H1 (cell line): Measurements from ENCODE around the gene FAM53C. TPM values are rescaled to one million over a fixed set of nuclear protein-coding genes. Genes with fewer than 3 reads are reported as not detected.
A peak's percentile ranks its signal among the peaks of the same experiment; 100 is the strongest.

ENCODE experiments used
- CTCF ChIA-PET: fragments of 300-600 bp; sonication (Branson Sonifier 250); formaldehyde crosslinking; loops from one replicate; lab custom pipeline; 2021; ENCODE audit not compliant: partially characterized antibody; lab: Charles Lee
- POLR2A ChIA-PET: fragments of 300-600 bp; sonication (Branson Sonifier 250); formaldehyde crosslinking; loops from one replicate; lab custom pipeline; 2021; ENCODE audit warnings: inconsistent platforms; ENCODE audit not compliant: partially characterized antibody; lab: Charles Lee
- DNase-seq, 2 experiments: peaks; one replicate each; pipeline versions ENCODE4 v3.0.0 to v3.0.0-alpha.2; 2010 to 2022; ENCODE audit warnings: low spot score in 2 of 2, low read depth in 1 of 2, mixed read lengths in 1 of 2
- FAIRE-seq: peaks from 2 replicates; lab custom pipeline; 2011; peaks lifted over from hg19 to GRCh38; lab: Jason Lieb, UNC
- H2AFZ ChIP-seq: 2 replicates; pipeline ENCODE4 v1.8.1; 2012; ENCODE audit warnings: low read length, inconsistent platforms
- H2AK5ac ChIP-seq: 2 replicates; pipeline ENCODE4 v1.6.1; 2013; ENCODE audit warnings: low read depth, low read length
- H2BK120ac ChIP-seq: replicated peaks from 2 replicates; pipeline ENCODE3; 2013; ENCODE audit warnings: low read depth, low read length, inconsistent platforms
- H2BK12ac ChIP-seq: 2 replicates; pipeline ENCODE4 v1.6.1; 2013; ENCODE audit warnings: low read depth, low read length
- H2BK15ac ChIP-seq: 2 replicates; pipeline ENCODE4 v1.6.1; 2013; ENCODE audit warnings: low read length
- H2BK20ac ChIP-seq: 2 replicates; pipeline ENCODE4 v1.6.1; 2013; ENCODE audit warnings: low read length
- H2BK5ac ChIP-seq: 2 replicates; pipeline ENCODE4 v1.6.1; 2013; ENCODE audit warnings: low read depth, low read length
- H3K14ac ChIP-seq: 2 replicates; pipeline ENCODE4 v1.6.1; 2013; ENCODE audit warnings: inconsistent platforms; ENCODE audit not compliant: insufficient read length
- H3K18ac ChIP-seq: 2 replicates; pipeline ENCODE4 v1.6.1; 2013; ENCODE audit warnings: low read length; ENCODE audit errors: extremely low read depth
- H3K23ac ChIP-seq: 2 replicates; pipeline ENCODE4 v1.6.1; 2013; ENCODE audit warnings: inconsistent platforms; ENCODE audit not compliant: insufficient read length
- H3K23me2 ChIP-seq: 2 replicates; pipeline ENCODE4 v1.6.1; 2013; ENCODE audit warnings: low read depth, low read length
- H3K27ac ChIP-seq: 2 replicates; pipeline ENCODE4 v1.6.1; 2011; ENCODE audit warnings: low read depth, low read length, inconsistent platforms
- H3K27me3 ChIP-seq, 4 experiments: replicated peaks in 1 of 4; 1 replicate in 1 of 4; 2 replicates in 3 of 4; pipeline versions ENCODE4 v1.6.1 to v1.8.1; 2011 to 2013; ENCODE audit warnings: low read length in 3 of 4, mild to moderate bottlenecking in 3 of 4, inconsistent platforms in 2 of 4, mixed read lengths in 2 of 4, moderate library complexity in 1 of 4; ENCODE audit not compliant: control insufficient read depth in 3 of 4, insufficient read depth in 3 of 4; ENCODE audit errors: extremely low read depth in 1 of 4
- H3K36me3 ChIP-seq, 4 experiments: 2 replicates each; pipeline versions ENCODE4 v1.6.1 to v1.8.1; 2011 to 2013; ENCODE audit warnings: mild to moderate bottlenecking in 4 of 4, low read length in 3 of 4, moderate library complexity in 2 of 4, control low read depth in 1 of 4, inconsistent platforms in 1 of 4; ENCODE audit not compliant: insufficient read depth in 4 of 4, control insufficient read depth in 2 of 4
- H3K4ac ChIP-seq: replicated peaks from 2 replicates; pipeline ENCODE3; 2013; ENCODE audit warnings: low read length, low read depth, mixed read lengths, inconsistent platforms; ENCODE audit not compliant: insufficient read length
- H3K4me1 ChIP-seq, 4 experiments: replicated peaks in 1 of 4; 1 replicate in 1 of 4; 2 replicates in 3 of 4; pipeline versions ENCODE4 v1.6.1 to v1.8.1; 2011 to 2013; ENCODE audit warnings: low read length in 3 of 4, inconsistent platforms in 2 of 4, mixed read lengths in 1 of 4; ENCODE audit not compliant: insufficient read depth in 4 of 4, control insufficient read depth in 3 of 4
- H3K4me2 ChIP-seq, 2 experiments: 2 replicates each; pipeline versions ENCODE4 v1.6.1 to v1.8.1; 2011 to 2013; ENCODE audit warnings: low read depth in 2 of 2, low read length in 2 of 2, control low read depth in 1 of 2, inconsistent platforms in 1 of 2, mild to moderate bottlenecking in 1 of 2; ENCODE audit not compliant: insufficient read depth in 1 of 2
- H3K4me3 ChIP-seq, 4 experiments: fragments of 200-600, 300-600 bp in 1 of 4; sonication (generic), shearing (Covaris generic), sonication (Bioruptor Twin) in 1 of 4; 2 replicates each; pipeline versions ENCODE4 v1.5.1 to v1.8.1; 2011 to 2016; ENCODE audit warnings: low read length in 4 of 4, low read depth in 3 of 4, control low read depth in 2 of 4, inconsistent platforms in 2 of 4, mild to moderate bottlenecking in 2 of 4, mixed read lengths in 1 of 4, moderate library complexity in 1 of 4; ENCODE audit not compliant: insufficient read depth in 2 of 4; ENCODE audit errors: extremely low read depth in 1 of 4
- H3K56ac ChIP-seq: replicated peaks from 2 replicates; pipeline ENCODE3; 2013; ENCODE audit warnings: low read depth, mild to moderate bottlenecking, mixed read lengths, low read length, inconsistent platforms; ENCODE audit not compliant: insufficient read length
- H3K79me1 ChIP-seq: 2 replicates; pipeline ENCODE4 v1.6.1; 2013; ENCODE audit warnings: low read depth, low read length, control low read depth
- H3K79me2 ChIP-seq, 2 experiments: 2 replicates each; pipeline versions ENCODE4 v1.6.1 to v1.8.1; 2012 to 2013; ENCODE audit warnings: low read length in 2 of 2, mild to moderate bottlenecking in 2 of 2, inconsistent platforms in 1 of 2; ENCODE audit not compliant: insufficient read depth in 2 of 2, control insufficient read depth in 1 of 2
- H3K9ac ChIP-seq, 4 experiments: replicated peaks in 1 of 4; 1 replicate in 1 of 4; 2 replicates in 3 of 4; pipeline versions ENCODE4 v1.6.1 to v1.8.1; 2011 to 2013; ENCODE audit warnings: low read depth in 3 of 4, low read length in 3 of 4, control low read depth in 2 of 4, mild to moderate bottlenecking in 2 of 4, moderate library complexity in 2 of 4, inconsistent platforms in 1 of 4; ENCODE audit errors: extremely low read depth in 1 of 4
- H3K9me3 ChIP-seq, 2 experiments: 2 replicates each; pipeline versions ENCODE4 v1.6.1 to v1.8.1; 2012 to 2013; ENCODE audit warnings: mild to moderate bottlenecking in 2 of 2, moderate library complexity in 2 of 2, control low read depth in 1 of 2, inconsistent platforms in 1 of 2, low read depth in 1 of 2, low read length in 1 of 2, mixed read lengths in 1 of 2; ENCODE audit not compliant: insufficient read depth in 2 of 2
- H4K20me1 ChIP-seq, 2 experiments: replicated peaks in 1 of 2; 2 replicates each; pipeline versions ENCODE3 to v1.8.1; 2011 to 2013; ENCODE audit warnings: inconsistent platforms in 2 of 2, low read length in 2 of 2, mild to moderate bottlenecking in 1 of 2; ENCODE audit not compliant: insufficient read depth in 2 of 2, control insufficient read depth in 1 of 2
- H4K5ac ChIP-seq: 2 replicates; pipeline ENCODE4 v1.6.1; 2013; ENCODE audit warnings: low read length, low read depth, mixed read lengths, inconsistent platforms; ENCODE audit not compliant: insufficient read length
- H4K8ac ChIP-seq: 2 replicates; pipeline ENCODE4 v1.8.0; 2013; ENCODE audit warnings: mild to moderate bottlenecking, moderate library complexity, low read length, inconsistent platforms; ENCODE audit not compliant: insufficient read depth; ENCODE audit errors: extremely low read depth
- H4K91ac ChIP-seq: replicated peaks from 2 replicates; pipeline ENCODE3; 2013; ENCODE audit warnings: low read length, mixed read lengths, inconsistent platforms; ENCODE audit not compliant: insufficient read length
- BRCA1 ChIP-seq: IDR thresholded peaks from 2 replicates; pipeline ENCODE4 v1.6.1; 2012; ENCODE audit warnings: low read depth, low read length, improper control_type of control experiment
- POU5F1 ChIP-seq: IDR thresholded peaks from 2 replicates; pipeline ENCODE4 v1.6.1; 2011; ENCODE audit warnings: low read depth, mild to moderate bottlenecking, low read length, moderate library complexity
- TCF12 ChIP-seq: IDR thresholded peaks from 2 replicates; pipeline ENCODE4 v1.6.1; 2011; ENCODE audit warnings: low read depth, mild to moderate bottlenecking, low read length
- TEAD4 ChIP-seq: IDR thresholded peaks from 2 replicates; pipeline ENCODE4 v1.6.1; 2012; ENCODE audit warnings: low read depth, low read length, inconsistent platforms, mixed read lengths
- YY1 ChIP-seq: IDR thresholded peaks from 2 replicates; pipeline ENCODE4 v1.6.1; 2011; ENCODE audit warnings: low read depth, mild to moderate bottlenecking, low read length
- WGBS, 2 experiments: shearing (Covaris generic) in 1 of 2; methylation state at CpG; one replicate each; pipeline versions ENCODE4 v1.1.6 to v1.1.7; 2013 to 2015; ENCODE audit warnings: low lambda C conversion rate in 2 of 2, mixed read lengths in 2 of 2, inconsistent platforms in 1 of 2, low coverage in 1 of 2, missing lambda C conversion rate in 1 of 2; ENCODE audit not compliant: insufficient replicate concordance in 2 of 2, insufficient coverage in 1 of 2, insufficient read length in 1 of 2; ENCODE audit errors: extremely low coverage in 1 of 2, missing lambda C conversion rate in 1 of 2; 5-methylcytosine and 5-hydroxymethylcytosine counted together
- polyA plus RNA-seq, 7 experiments: library from polyadenylated mRNA; depleted of rRNA in 3 of 7; stranded (reverse) in 5 of 7; unstranded in 2 of 7; fragments of >200 nt in 5 of 7; fragments of 200-250 nt in 2 of 7; gene quantifications; 1 replicate in 5 of 7; 2 replicates in 1 of 7; 4 replicates in 1 of 7; pipeline versions ENCODE4 v1.2.1 to v1.2.3, GENCODE V29; 2011 to 2013; ENCODE audit warnings: missing spikeins in 2 of 7, mixed read lengths in 2 of 7
- total RNA-seq: library from RNA; stranded (reverse); fragmentation: NEBNext Ultra II Directional; extraction: Animal tissue kit (Norgen Biotek cat#: 25700); gene quantifications from 2 replicates; pipeline ENCODE4 v1.2.1, GENCODE V29; 2021
- TF ChIP-seq, protein P1 (sequence below), 3 experiments: IDR thresholded peaks; 1 replicate in 2 of 3; 2 replicates in 1 of 3; pipeline versions ENCODE4 v1.5.1 to v1.6.1; 2011; ENCODE audit warnings: low read length in 3 of 3, mild to moderate bottlenecking in 3 of 3, inconsistent platforms in 2 of 3, low read depth in 1 of 3, moderate library complexity in 1 of 3; ENCODE audit not compliant: insufficient read depth in 1 of 3; ENCODE audit errors: control extremely low read depth in 1 of 3

The FAM53C gene
- total and polyA plus RNA-seq, 2 of the 8 experiments (the other 6 are each of a cell fraction or from before 2014, with no cell fraction given) = 57.6 to 75.3 TPM

DNA sequence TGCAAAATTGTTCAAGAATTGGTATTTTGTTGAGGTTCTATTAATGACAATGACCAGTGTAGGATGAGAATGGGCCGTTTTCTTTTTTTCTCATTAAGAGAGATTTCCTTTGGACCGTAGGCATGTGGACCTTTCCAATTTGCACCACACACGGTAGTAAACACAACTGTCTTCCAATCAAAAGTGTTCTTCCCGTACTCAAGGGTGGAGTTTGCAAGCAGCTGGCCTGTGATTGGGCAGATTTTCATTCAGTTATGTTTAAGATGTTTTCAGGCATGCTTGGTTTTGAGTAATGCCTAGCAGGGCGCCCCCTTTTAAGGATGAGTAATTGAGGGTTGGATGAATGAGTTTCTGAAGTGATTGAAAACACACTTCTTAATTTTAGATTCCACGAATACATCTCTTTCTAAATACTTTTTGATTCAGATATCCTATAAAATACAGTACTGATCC, 16.9 kb downstream of the FAM53C start:
- ChIA-PET POLR2A (interaction anchor here (1.4 to 14.6 kb wide), 6 partner anchors 12 to 176 kb away, joined by 5 to 254 read pairs (median 20); partner anchors contain the start of genes BRD8, CDC25C, EGR1 and FAM53C), CTCF (interaction anchor here (0.9 to 11.4 kb wide), 6 partner anchors 16 to 189 kb away, joined by 3 to 196 read pairs (median 4); partner anchors contain the start of genes CDC25C and FAM53C)
- Histone ChIP-seq H2BK20ac (no peak overlapping the region), H2BK12ac (no peak overlapping the region), H3K4ac (no peak overlapping the region), H3K9ac (no peak overlapping the region; a peak in 1 of 7 replicates), H3K23ac (no peak overlapping the region), H3K14ac (no peak overlapping the region), H3K9me3 (no peaks in the 10 kb centered on the region), H4K91ac (no peak overlapping the region), H4K5ac (no peak overlapping the region), H3K79me1 (no peaks in the 10 kb centered on the region), H3K79me2 (peaks cover 13 to 66% of the 10 kb centered on the region in 2 experiments; a peak in 3 of 4 replicates), H3K4me2 (peak overlapping the region; percentile 74 to 80), H4K8ac (no peak overlapping the region), H3K36me3 (0 out of 8 replicates have a peak, but pooled peaks cover 0 to under 1% (median 0%) of the 10 kb centered on the region in 4 experiments), H3K56ac (no peak overlapping the region), H3K4me3 (peak overlapping the region; percentile 58 to 97 (median 95); a peak in 5 of 8 replicates), H2BK120ac (no peak overlapping the region), H2BK15ac (no peak overlapping the region), H3K18ac (no peak overlapping the region), H3K23me2 (peaks cover 8% of the 10 kb centered on the region), H2AK5ac (no peak overlapping the region), H2BK5ac (no peak overlapping the region), H3K4me1 (peaks cover 0 to 9% (median 3%) of the 10 kb centered on the region in 4 experiments; a peak in 3 of 7 replicates), H3K27ac (no peak overlapping the region), H4K20me1 (peaks cover 3 to 5% of the 10 kb centered on the region in 2 experiments), H2AFZ (no peak overlapping the region), H3K27me3 (no peaks in the 10 kb centered on the region)
- DNase-seq = no peak
- peak; percentile 94 for FAIRE-seq
- 33% methylated on average over 6 of the region's 6 CpGs; no CpG with 5 or more reads in 1 of the 2 experiments for WGBS, 2 experiments
- TF ChIP-seq, protein P1, sequence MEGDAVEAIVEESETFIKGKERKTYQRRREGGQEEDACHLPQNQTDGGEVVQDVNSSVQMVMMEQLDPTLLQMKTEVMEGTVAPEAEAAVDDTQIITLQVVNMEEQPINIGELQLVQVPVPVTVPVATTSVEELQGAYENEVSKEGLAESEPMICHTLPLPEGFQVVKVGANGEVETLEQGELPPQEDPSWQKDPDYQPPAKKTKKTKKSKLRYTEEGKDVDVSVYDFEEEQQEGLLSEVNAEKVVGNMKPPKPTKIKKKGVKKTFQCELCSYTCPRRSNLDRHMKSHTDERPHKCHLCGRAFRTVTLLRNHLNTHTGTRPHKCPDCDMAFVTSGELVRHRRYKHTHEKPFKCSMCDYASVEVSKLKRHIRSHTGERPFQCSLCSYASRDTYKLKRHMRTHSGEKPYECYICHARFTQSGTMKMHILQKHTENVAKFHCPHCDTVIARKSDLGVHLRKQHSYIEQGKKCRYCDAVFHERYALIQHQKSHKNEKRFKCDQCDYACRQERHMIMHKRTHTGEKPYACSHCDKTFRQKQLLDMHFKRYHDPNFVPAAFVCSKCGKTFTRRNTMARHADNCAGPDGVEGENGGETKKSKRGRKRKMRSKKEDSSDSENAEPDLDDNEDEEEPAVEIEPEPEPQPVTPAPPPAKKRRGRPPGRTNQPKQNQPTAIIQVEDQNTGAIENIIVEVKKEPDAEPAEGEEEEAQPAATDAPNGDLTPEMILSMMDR (IDR thresholded peaks at IDR 0.05; ENCODE audit: control extremely low read depth in 1 of 3, insufficient read depth in 1 of 3, low read depth in 1 of 3, low read length in 3 of 3) = peak in 1 of 3 experiments; percentile 13; a peak in 1 of 4 replicates
- no peak for TF ChIP-seq TCF12
- TF ChIP-seq YY1 = no peak
- no peak for TF ChIP-seq TEAD4
- TF ChIP-seq BRCA1 = no peak
- TF ChIP-seq POU5F1 = no peak
